HG03520 (cell line): Measurements from ENCODE around the gene OMG.
"Not testable (repeated sequence)": the region's sequence is repeated elsewhere in the genome, so short reads cannot be mapped to it uniquely, and the experiment has no call there.

Experiments
- ATAC-seq: cut with Tn5 transposase; IDR thresholded peaks from one replicate; pipeline ENCODE4 v1.9.1; 2021; ENCODE audit warnings: mild to moderate bottlenecking, moderate library complexity; ENCODE audit not compliant: unreplicated experiment

The OMG gene

DNA sequence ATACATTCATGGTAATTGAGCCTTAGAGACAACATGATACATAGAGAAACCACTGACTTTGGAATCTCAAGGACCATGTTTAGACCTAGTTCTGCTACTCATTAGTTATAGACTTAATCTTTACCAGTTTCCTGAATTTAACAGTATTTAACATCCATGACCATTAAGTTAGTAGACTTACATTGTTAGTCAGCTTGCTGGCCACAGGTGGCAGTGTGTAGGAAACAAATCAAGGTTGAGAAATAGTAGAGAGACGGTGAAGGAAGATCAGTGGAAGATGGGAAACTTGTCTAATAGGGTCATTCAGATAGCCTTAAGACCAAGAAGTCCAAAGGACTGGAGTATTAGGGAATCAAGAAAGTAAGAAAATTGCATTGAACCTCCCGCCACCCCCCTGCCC is 31.0 kb downstream of the OMG start:
- no peak for ATAC-seq

DNA sequence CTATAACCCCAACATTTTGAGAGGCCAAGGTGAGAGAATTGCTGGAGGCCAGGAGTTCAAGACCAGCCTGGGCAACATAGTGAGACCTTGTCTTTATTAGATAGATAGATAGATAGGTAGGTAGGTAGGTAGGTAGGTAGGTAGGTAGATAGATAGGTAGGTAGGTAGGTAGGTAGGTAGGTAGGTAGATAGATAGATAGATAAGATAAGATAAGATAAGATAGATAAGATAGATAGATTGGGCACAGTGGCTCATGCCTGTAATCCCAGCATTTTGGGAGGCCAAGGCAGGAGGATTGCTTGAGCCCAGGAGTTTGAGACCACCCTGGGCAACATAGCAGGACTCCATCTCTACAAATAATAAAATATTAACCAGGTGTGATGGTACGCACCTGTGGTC is 34.1 kb downstream of the OMG start:
- ATAC-seq = not testable (repeated sequence)

DNA sequence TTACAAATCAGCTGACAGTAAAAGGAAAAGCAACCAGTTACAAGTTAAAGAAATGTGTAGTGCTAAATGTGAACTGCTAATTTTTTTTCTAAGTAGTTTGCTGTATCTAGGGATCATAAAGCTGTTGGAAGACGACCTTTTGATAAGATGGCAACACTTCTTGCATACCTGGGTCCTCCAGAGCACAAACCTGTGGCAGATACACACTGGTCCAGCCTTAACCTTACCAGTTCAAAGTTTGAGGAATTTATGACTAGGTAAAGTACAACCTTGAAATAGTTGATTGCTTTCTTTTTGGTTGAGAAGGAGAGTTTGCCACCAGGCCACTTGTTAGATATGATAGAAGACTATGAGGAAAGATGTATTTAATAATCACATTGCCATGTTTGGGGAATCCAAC is 35.4 kb downstream of the OMG start:
- ATAC-seq = no peak

DNA sequence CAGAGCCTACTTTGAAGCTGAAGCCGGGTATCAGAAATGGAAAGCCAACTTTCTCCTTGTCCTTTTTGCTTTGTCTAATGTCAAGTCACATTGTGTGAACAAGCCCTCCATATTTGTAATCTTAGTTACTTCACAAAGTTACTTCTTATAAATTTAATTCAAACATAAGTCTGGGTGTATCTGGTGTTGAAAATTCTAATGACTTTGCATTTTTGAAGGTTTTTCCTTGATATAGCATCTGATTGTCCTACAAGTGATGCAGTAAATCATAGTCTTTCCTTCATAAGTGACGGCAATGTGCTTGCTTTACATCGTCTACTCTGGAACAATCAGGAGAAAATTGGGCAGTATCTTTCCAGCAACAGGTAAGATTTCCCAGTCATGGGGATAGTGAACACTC is 36.9 kb downstream of the OMG start:
- ATAC-seq = no peak

- no peak for ATAC-seq
Measured at GRCh38 chr17:31256936-31257335, 40.1 kb downstream of the OMG start.

- ATAC-seq = no peak
Measured at GRCh38 chr17:31254654-31255053, 42.4 kb downstream of the OMG start.

DNA sequence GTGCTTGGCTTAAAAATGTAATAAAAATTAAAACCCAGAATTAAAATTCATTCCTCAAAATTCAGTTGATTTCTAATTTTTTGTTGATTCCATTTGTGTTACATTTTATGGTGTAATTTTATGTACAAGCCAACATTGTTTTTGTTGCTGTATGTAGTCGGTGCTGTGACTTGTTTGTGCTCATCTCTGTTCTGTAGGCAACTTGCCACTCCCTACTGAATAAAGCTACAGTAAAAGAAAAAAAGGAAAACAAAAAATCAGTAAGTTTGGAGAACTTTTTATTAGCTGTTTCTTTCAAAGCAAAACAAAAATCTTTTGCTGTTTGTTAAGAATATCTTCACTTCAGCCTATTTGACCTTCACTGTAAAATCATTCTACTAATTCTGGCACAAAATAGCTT is 44.3 kb downstream of the OMG start:
- ATAC-seq = no peak

GRCh38 chr17:31251970-31252328 is 45.1 kb downstream of the OMG start:
- no peak for ATAC-seq

DNA sequence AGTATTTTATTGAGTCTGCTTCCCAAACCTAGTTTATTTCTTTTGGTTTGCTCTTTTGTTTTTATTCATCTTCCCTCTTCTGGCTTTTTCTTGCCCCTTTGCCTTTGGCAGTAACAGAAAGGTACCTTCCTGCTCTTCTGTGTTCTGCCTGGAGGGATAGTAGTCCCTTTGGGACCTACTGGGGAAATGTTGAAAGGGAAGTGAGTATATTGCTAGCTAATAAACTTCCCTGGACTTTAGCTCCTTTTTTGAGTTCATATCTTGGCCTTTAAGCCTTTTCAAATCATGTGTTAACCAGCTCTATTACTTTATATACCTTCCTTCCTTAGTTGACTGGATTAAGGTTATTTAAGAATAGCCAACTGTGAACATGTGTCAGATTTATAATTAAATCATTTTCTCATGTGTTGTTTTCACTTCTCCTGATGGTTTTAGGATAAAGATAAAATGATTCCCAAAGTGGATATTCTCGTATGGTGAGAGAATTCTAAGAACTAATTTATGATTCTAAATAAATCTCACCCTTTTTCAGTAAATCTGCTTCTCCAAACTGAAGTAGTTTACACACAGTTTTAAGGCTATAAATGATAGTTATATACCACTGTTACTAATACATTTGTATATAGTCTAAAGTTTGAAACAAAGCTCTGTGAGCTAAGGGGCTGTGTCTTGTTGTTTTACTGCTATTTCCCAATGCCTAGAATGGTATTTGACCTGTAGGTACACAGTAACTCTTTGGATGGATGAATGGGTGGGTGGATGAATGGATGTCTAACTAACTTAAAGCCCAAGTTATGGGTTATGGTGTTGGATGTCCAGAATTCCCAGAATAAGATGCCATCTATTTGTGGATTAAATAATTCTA is 45.7 kb downstream of the OMG start:
- no peak for ATAC-seq

DNA sequence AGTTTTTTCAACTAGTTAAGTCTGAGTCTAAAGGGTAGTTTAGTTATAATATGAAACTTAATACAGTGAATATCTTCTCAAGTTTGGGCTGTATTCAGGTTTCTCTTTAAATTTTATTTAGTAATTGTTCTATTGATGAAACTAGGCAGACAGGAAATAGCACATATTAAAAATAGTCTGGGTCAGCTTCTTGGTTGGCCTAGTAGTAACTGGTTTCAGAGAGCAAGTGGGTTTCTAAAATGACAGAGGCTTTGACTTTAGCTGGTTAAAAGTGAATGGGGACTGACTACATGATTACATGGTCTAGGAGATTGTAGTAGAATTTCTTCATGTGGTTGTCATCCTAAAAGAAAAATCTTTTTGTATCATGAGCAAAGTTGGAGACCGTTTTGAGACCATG is 46.8 kb downstream of the OMG start:
- no peak for ATAC-seq

GRCh38 chr17:31249835-31250141 is 47.3 kb downstream of the OMG start:
- no peak for ATAC-seq

GRCh38 chr17:31248986-31249834 is 47.8 kb downstream of the OMG start:
- ATAC-seq = no peak
